Neuron (in vitro differentiated cells): ENCODE data around the gene GPR176.

ENCODE experiments used
- H2AFZ ChIP-seq: one replicate; pipeline ENCODE4 v1.6.1; 2013; ENCODE audit warnings: low read depth, mild to moderate bottlenecking, inconsistent platforms, low read length, moderate library complexity
- H3K27me3 ChIP-seq: one replicate; pipeline ENCODE4 v1.6.1; 2013; ENCODE audit warnings: low read length; ENCODE audit not compliant: insufficient read depth
- H3K36me3 ChIP-seq: one replicate; pipeline ENCODE4 v1.6.1; 2013; ENCODE audit warnings: low read length; ENCODE audit not compliant: insufficient read depth
- H3K4me1 ChIP-seq: one replicate; pipeline ENCODE4 v1.6.1; 2013; ENCODE audit warnings: low read length; ENCODE audit not compliant: insufficient read depth
- H3K4me3 ChIP-seq: 2 replicates; pipeline ENCODE4 v1.5.1; 2013; ENCODE audit warnings: mild to moderate bottlenecking, low read length, moderate library complexity
- H3K9me3 ChIP-seq: one replicate; pipeline ENCODE4 v1.6.1; 2013; ENCODE audit warnings: low read length

The GPR176 gene

DNA sequence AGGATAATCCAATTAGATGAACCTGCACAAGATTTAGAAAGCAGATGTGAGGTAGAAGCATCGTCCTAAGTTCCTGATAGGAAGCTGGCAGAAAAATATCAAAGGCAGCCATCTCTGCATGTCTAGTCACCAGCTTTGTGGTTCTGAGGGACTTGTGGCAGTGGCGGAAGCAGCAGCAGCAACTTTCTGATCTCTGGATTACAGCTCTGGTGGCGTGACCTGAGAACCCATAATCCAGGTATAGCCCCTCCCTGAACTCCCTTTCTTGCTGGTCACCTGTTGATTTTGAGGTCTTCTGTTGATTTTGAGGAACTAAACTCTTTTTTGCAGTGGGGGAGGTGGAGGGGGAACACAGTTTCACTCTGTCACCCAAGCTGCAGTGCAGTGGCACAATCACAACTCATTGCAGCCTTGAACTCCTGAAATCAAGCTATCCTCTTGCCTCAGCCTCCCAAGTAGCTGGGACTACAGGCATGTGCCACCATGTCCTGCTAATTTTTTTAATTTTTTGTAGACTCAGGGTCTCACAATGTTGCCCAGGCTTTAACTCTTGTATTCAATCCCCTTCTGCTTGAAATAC is 145.3 kb downstream of the GPR176 start:
- Histone ChIP-seq H3K4me1 (peaks cover 36% of the 10 kb centered on the region), H3K36me3 (no peaks in the 10 kb centered on the region), H3K4me3 (no peak overlapping the region)

DNA sequence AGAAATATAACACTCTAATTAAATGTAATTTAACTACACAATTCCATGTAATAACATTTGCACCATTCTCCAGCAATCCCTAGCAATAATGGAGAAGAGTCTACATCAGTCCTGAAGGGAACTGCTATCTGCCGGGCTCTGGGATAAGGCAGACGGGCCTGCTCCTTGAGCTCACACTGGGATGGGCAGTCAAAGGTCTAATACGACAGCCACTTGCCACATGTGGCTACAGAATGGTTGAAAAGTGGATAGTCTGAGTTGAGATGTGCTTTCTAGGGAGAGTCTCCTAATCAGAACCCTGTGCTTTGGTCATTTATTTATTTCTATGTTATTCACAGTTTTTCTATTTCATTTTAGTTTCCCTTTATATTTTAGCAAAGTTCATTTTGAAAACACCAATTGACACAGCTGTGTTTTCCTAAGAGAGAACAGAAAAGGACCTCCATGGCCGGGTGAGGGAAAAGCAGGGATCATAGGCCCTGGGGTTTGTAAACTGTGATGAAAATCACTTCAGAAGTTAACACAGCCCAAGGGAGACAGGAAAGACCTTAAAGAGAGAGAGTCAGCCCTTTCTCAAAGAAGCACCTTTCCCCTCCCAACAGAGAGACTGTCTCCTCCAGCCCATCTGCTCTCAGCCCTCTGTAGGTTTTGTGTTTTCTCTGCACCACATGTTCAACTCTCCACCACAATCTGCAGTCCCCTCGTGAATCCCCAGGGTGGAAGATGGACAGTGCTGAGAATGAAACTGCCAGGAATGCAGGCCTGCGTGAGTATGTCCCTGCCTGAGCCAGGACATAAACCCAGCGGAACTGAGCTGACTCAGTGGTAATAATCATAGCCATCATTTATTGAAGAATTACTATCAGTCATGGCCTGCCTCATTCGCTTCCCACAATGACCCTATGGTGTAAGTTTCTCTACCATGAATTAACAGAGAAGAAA is 149.0 kb downstream of the GPR176 start:
- no peak overlapping the region for H2AFZ ChIP-seq
- peaks cover 7% of the 10 kb centered on the region for H3K4me1 ChIP-seq
- H3K36me3 ChIP-seq = no peaks in the 10 kb centered on the region
- H3K27me3 ChIP-seq = no peaks in the 10 kb centered on the region
- H3K4me3 ChIP-seq = no peak overlapping the region
- H3K9me3 ChIP-seq = peaks cover 7% of the 10 kb centered on the region

More for the DNA sequence above, 145.3 kb downstream of the GPR176 start:
- no peak overlapping the region for H2AFZ ChIP-seq
- no peaks in the 10 kb centered on the region for H3K9me3 ChIP-seq
- no peaks in the 10 kb centered on the region for H3K27me3 ChIP-seq

DNA sequence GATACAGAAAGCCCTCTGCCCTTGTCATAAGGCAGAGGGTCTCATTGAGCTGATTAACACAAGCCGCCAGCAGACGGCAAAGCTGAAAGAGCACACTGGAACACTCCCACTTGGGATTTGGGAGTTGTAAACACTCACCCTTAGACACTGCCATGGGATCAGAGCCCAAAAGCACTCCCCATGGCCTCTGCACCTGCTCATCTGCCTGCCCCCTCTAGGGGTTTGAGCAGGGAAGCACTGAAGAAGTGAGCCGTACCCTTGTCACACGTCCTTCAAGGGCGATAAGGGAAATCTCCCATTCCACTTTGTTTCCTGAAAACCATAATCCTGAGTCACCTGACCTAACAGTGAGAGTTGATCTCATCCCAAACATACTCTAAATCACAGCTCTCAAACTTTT is 152.1 kb downstream of the GPR176 start:
- H2AFZ ChIP-seq = no peak overlapping the region
- peaks cover 7% of the 10 kb centered on the region for H3K9me3 ChIP-seq
- peaks cover 7% of the 10 kb centered on the region for H3K4me1 ChIP-seq
- no peak overlapping the region for H3K4me3 ChIP-seq
- H3K36me3 ChIP-seq = no peaks in the 10 kb centered on the region
- H3K27me3 ChIP-seq = no peaks in the 10 kb centered on the region

DNA sequence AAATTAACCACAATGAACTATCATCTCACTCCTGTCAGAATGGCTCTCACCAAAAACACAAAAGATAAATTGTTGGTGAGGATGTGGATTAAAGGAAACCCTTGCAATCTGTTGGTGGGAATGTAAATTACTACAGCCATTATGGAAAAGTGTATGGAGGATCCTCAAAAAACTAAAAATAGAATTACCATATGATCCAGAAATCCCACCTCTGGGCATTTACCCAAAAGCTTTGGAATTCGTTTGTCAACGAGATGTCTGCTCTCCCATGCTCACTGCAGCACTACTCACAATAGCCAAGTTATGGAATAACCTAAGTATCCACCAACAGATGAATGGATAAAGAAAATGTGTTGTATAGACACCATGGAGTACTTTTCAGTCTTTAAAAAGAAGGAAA is 159.1 kb downstream of the GPR176 start:
- Histone ChIP-seq H3K4me1 (peaks cover 6% of the 10 kb centered on the region), H3K9me3 (peaks cover 4% of the 10 kb centered on the region), H3K36me3 (no peaks in the 10 kb centered on the region), H2AFZ (no peak overlapping the region), H3K27me3 (no peaks in the 10 kb centered on the region), H3K4me3 (no peak overlapping the region)

DNA sequence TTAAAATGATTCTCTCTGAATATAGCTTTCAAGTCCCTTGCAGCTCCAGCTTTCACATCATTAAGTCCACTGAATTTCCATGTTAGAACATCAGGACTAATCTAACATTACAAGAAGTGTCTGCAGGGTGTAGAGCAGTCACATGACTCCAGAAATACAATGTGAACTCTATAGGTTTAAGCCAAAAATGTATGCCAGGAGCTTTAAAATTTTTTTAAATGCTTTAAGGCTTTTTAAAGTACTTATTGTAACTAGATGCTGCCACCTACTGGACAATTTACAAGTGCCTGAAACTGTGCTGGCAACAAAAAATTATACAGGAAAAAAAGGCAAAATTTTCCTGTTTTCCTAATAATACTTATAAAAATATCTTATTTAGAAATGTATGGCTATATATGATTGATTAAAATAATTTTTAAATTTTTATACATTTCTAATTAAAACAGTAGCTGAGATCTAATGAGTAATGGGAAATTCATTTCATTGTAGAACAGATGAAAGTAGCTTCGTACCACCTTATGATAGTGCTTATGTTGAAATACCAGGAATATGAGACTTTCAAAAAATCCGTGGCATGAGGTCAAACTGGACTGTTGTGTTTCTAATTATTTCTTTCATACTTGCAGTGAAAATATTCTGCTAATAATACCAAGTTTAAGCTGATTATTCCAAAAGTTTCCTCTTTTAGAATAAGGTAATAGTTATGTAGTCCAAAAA is 163.1 kb downstream of the GPR176 start:
- no peak overlapping the region for H3K4me3 ChIP-seq
- H3K27me3 ChIP-seq = no peaks in the 10 kb centered on the region
- H2AFZ ChIP-seq = no peak overlapping the region
- H3K9me3 ChIP-seq = no peaks in the 10 kb centered on the region
- peaks cover 6% of the 10 kb centered on the region for H3K4me1 ChIP-seq
- H3K36me3 ChIP-seq = no peaks in the 10 kb centered on the region

DNA sequence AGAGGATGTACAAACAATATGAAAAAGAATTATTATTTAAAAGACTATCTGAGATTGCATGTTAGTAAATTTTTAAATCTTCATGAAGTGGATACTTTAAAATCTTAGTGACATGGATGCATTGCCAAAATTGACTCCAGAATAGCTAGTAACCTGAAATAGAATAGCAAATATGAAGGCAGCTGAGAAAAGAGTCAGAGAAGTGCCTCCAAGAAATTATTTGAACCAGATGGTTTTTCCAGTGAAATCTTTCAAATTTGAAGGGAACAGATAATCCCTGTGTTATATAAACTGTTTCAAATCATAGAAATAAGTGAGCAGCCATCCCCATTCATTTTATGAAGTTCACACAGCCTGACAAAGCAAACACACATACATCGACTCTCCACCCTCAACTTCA is 167.1 kb downstream of the GPR176 start:
- Histone ChIP-seq H3K4me1 (peaks cover 6% of the 10 kb centered on the region), H3K4me3 (no peak overlapping the region), H2AFZ (no peak overlapping the region)

DNA sequence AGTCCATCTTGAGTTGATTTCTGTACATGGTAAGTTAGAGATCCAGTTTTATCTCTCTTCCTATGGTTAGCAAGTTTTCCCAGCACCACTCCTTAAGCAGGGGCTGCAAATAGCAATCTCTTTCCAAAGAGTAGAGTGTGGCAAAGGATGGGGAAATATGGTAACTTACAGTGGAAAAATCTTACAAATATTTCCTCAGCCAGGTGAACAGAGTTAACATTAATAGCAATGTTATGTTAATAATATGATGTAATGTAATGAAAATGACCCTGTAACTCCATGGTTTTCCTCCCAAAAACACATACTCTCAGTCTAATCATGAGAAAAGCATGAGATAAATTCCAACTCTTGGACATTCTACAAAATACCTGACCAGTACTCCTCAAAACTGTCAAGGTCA is 167.8 kb downstream of the GPR176 start:
- Histone ChIP-seq H3K9me3 (peaks cover 3% of the 10 kb centered on the region), H3K4me3 (no peak overlapping the region), H3K4me1 (peaks cover 5% of the 10 kb centered on the region), H3K36me3 (no peaks in the 10 kb centered on the region), H3K27me3 (no peaks in the 10 kb centered on the region), H2AFZ (no peak overlapping the region)

More for the DNA sequence above, 167.1 kb downstream of the GPR176 start:
- H3K9me3 ChIP-seq = peaks cover 3% of the 10 kb centered on the region
- H3K36me3 ChIP-seq = no peaks in the 10 kb centered on the region
- H3K27me3 ChIP-seq = no peaks in the 10 kb centered on the region
